ENCODE results near the gene AOPEP. TPM values are rescaled to one million over a fixed set of nuclear protein-coding genes. Genes with fewer than 3 reads are reported as not detected.

Gene AOPEP
- polyA plus RNA-seq, 1 donor from 2014 or later: 10.0 TPM

GRCh38 chr9:94887721-94888120 is 161.2 kb downstream of the AOPEP start:
- Histone ChIP-seq H3K9me2 (ENCODE audit: insufficient read depth, low read length) (no peaks in the 10 kb centered on the region), H3K9ac (ENCODE audit: low read length) (no peak overlapping the region), H2AFZ (ENCODE audit: low read depth, low read length) (no peak overlapping the region), H4K20me1 (ENCODE audit: insufficient read depth) (no peaks in the 10 kb centered on the region), H3K36me3 (ENCODE audit: insufficient read depth, low read length) (no peaks in the 10 kb centered on the region), H3K9me3 (ENCODE audit: low read length) (no peaks in the 10 kb centered on the region), H3K4me3 (ENCODE audit: low read length) (no peak overlapping the region), H3K79me2 (replicated peaks; ENCODE audit: insufficient read depth, low read length) (no peaks in the 10 kb centered on the region), H3K27ac (ENCODE audit: low read length) (no peak overlapping the region), H3K27me3 (ENCODE audit: insufficient read depth, low read depth, low read length) (no peaks in the 10 kb centered on the region), H3K4me2 (ENCODE audit: low read length) (no peak overlapping the region), H3F3A (ENCODE audit: insufficient read depth, low read length, poor library complexity, severe bottlenecking) (no peaks in the 10 kb centered on the region)
- TF ChIP-seq REST (IDR thresholded peaks at IDR 0.05; ENCODE audit: borderline replicate concordance) (no peak), RAD21 (conservative IDR thresholded peaks at IDR 0.05) (no peak), SMC3 (conservative IDR thresholded peaks at IDR 0.05; ENCODE audit: poor library complexity) (no peak), MXI1 (conservative IDR thresholded peaks at IDR 0.05; ENCODE audit: poor library complexity, severe bottlenecking) (no peak), EP300 (conservative IDR thresholded peaks at IDR 0.05; ENCODE audit: poor library complexity, severe bottlenecking) (no peak), TAF1 (IDR thresholded peaks at IDR 0.05; ENCODE audit: low read depth) (no peak), CTCF (IDR thresholded peaks at IDR 0.05; ENCODE audit: poor library complexity, severe bottlenecking) (no peak), POLR2AphosphoS5 (IDR thresholded peaks at IDR 0.05) (no peak), EZH2 (IDR thresholded peaks at IDR 0.05; ENCODE audit: borderline replicate concordance, insufficient read depth, low read length, poor library complexity, severe bottlenecking) (no peak)

- H3K27me3 ChIP-seq (ENCODE audit: insufficient read depth, low read depth, low read length): no peaks in the 10 kb centered on the region
- TF ChIP-seq POLR2AphosphoS5 (IDR thresholded peaks at IDR 0.05) (no peak), MXI1 (conservative IDR thresholded peaks at IDR 0.05; ENCODE audit: poor library complexity, severe bottlenecking) (no peak), REST (IDR thresholded peaks at IDR 0.05; ENCODE audit: borderline replicate concordance) (no peak), RAD21 (conservative IDR thresholded peaks at IDR 0.05) (no peak), SMC3 (conservative IDR thresholded peaks at IDR 0.05; ENCODE audit: poor library complexity) (no peak), EP300 (conservative IDR thresholded peaks at IDR 0.05; ENCODE audit: poor library complexity, severe bottlenecking) (no peak), TAF1 (IDR thresholded peaks at IDR 0.05; ENCODE audit: low read depth) (no peak), CTCF (IDR thresholded peaks at IDR 0.05; ENCODE audit: poor library complexity, severe bottlenecking) (no peak), EZH2 (IDR thresholded peaks at IDR 0.05; ENCODE audit: borderline replicate concordance, insufficient read depth, low read length, poor library complexity, severe bottlenecking) (no peak)
- no peaks in the 10 kb centered on the region for H3K9me3 ChIP-seq (ENCODE audit: low read length)
- no peaks in the 10 kb centered on the region for H3F3A ChIP-seq (ENCODE audit: insufficient read depth, low read length, poor library complexity, severe bottlenecking)
- H2AFZ ChIP-seq (ENCODE audit: low read depth, low read length): no peak overlapping the region
- no peak overlapping the region for H3K27ac ChIP-seq (ENCODE audit: low read length)
- H4K20me1 ChIP-seq (ENCODE audit: insufficient read depth): no peaks in the 10 kb centered on the region
- H3K79me2 ChIP-seq (replicated peaks; ENCODE audit: insufficient read depth, low read length): no peaks in the 10 kb centered on the region
- H3K36me3 ChIP-seq (ENCODE audit: insufficient read depth, low read length): no peaks in the 10 kb centered on the region
- no peak overlapping the region for H3K4me2 ChIP-seq (ENCODE audit: low read length)
- no peaks in the 10 kb centered on the region for H3K9me2 ChIP-seq (ENCODE audit: insufficient read depth, low read length)
- H3K9ac ChIP-seq (ENCODE audit: low read length): no peak overlapping the region
- H3K4me3 ChIP-seq (ENCODE audit: low read length): no peak overlapping the region
These were observed 162.3 kb downstream of the AOPEP start for GRCh38 chr9:94888775-94889174.
